GM23338 (cell line): ENCODE results near the gene HSFX2.

ENCODE experiments used
- CREB1 ChIP-seq: fragments of 250-450 bp; sonication (Bioruptor Pico); IDR thresholded peaks from 2 replicates; pipeline ENCODE4 v1.5.0; 2020; ENCODE audit warnings: low read depth, mild to moderate bottlenecking, moderate library complexity
- EZH2 ChIP-seq: fragments of 200-600 bp; sonication (generic); IDR thresholded peaks from one replicate; pipeline ENCODE4 v1.8.0; 2017; ENCODE audit warnings: antibody characterized with exemption, mild to moderate bottlenecking, low read depth; ENCODE audit not compliant: unreplicated experiment
- EZH2phosphoT487 ChIP-seq: fragments of 200-600 bp; sonication (generic); IDR thresholded peaks from one replicate; pipeline ENCODE4 v1.8.1; 2018; ENCODE audit warnings: antibody characterized with exemption; ENCODE audit not compliant: unreplicated experiment
- NANOG ChIP-seq: IDR thresholded peaks from 2 replicates; pipeline ENCODE4 v1.6.1; 2016; ENCODE audit warnings: antibody characterized with exemption, borderline replicate concordance
- POLR2AphosphoS5 ChIP-seq: IDR thresholded peaks from 2 replicates; pipeline ENCODE4 v1.6.1; 2016; ENCODE audit warnings: antibody characterized with exemption, low read depth
- STAT1 ChIP-seq: IDR thresholded peaks from one replicate; pipeline ENCODE4 v1.6.1; 2016; ENCODE audit warnings: antibody characterized with exemption; ENCODE audit not compliant: unreplicated experiment
- ZNF331 ChIP-seq: fragments of 250-450 bp; sonication (Bioruptor Pico); IDR thresholded peaks from 2 replicates; pipeline ENCODE4 v1.5.0; 2020; ENCODE audit warnings: low read depth, mild to moderate bottlenecking, moderate library complexity
- TF ChIP-seq, protein P1 (sequence below), 2 experiments: fragments of 200-600 bp in 1 of 2; sonication (generic) in 1 of 2; conservative IDR thresholded peaks; 2 replicates each; pipeline versions ENCODE4 v1.5.1 to v1.6.1; 2016 to 2017; ENCODE audit warnings: antibody characterized with exemption in 2 of 2, low read depth in 2 of 2, mild to moderate bottlenecking in 2 of 2, moderate library complexity in 1 of 2
- TF ChIP-seq, protein P2 (sequence below): IDR thresholded peaks from one replicate; pipeline ENCODE4 v1.6.1; 2018; ENCODE audit warnings: antibody characterized with exemption; ENCODE audit not compliant: unreplicated experiment
- TF ChIP-seq, protein P3 (sequence below): IDR thresholded peaks from 2 replicates; pipeline ENCODE4 v1.6.1; 2016; ENCODE audit warnings: antibody characterized with exemption

DNA sequence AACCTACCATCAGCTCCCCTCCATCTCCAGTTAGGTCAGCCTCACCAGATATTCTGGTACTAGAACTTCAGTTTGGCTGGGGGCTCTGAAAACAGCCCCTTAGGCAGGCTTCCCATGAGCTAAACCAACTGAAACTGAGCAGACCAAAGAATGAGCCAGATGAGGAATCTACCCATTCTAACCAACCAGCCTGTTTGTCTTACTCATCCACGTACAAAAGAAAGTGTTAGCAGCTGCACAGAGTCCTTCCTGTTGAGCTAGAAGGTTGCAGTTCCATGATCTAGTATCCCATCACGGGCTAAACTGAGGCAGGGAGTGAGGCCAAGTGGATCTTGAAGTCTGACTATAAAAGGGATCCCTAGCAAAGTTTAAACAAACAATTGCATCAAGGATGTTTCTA is 25.3 kb downstream of the HSFX2 start:
- TF ChIP-seq, protein P1, sequence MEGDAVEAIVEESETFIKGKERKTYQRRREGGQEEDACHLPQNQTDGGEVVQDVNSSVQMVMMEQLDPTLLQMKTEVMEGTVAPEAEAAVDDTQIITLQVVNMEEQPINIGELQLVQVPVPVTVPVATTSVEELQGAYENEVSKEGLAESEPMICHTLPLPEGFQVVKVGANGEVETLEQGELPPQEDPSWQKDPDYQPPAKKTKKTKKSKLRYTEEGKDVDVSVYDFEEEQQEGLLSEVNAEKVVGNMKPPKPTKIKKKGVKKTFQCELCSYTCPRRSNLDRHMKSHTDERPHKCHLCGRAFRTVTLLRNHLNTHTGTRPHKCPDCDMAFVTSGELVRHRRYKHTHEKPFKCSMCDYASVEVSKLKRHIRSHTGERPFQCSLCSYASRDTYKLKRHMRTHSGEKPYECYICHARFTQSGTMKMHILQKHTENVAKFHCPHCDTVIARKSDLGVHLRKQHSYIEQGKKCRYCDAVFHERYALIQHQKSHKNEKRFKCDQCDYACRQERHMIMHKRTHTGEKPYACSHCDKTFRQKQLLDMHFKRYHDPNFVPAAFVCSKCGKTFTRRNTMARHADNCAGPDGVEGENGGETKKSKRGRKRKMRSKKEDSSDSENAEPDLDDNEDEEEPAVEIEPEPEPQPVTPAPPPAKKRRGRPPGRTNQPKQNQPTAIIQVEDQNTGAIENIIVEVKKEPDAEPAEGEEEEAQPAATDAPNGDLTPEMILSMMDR (conservative IDR thresholded peaks at IDR 0.05; ENCODE audit: low read depth in 2 of 2): no peak
- TF ChIP-seq EZH2 (no peak), POLR2AphosphoS5 (no peak), STAT1 (no peak), EZH2phosphoT487 (no peak), CREB1 (CRISPR knock-in tag) (no peak), NANOG (no peak), ZNF331 (CRISPR knock-in tag) (no peak)
- TF ChIP-seq, protein P2, sequence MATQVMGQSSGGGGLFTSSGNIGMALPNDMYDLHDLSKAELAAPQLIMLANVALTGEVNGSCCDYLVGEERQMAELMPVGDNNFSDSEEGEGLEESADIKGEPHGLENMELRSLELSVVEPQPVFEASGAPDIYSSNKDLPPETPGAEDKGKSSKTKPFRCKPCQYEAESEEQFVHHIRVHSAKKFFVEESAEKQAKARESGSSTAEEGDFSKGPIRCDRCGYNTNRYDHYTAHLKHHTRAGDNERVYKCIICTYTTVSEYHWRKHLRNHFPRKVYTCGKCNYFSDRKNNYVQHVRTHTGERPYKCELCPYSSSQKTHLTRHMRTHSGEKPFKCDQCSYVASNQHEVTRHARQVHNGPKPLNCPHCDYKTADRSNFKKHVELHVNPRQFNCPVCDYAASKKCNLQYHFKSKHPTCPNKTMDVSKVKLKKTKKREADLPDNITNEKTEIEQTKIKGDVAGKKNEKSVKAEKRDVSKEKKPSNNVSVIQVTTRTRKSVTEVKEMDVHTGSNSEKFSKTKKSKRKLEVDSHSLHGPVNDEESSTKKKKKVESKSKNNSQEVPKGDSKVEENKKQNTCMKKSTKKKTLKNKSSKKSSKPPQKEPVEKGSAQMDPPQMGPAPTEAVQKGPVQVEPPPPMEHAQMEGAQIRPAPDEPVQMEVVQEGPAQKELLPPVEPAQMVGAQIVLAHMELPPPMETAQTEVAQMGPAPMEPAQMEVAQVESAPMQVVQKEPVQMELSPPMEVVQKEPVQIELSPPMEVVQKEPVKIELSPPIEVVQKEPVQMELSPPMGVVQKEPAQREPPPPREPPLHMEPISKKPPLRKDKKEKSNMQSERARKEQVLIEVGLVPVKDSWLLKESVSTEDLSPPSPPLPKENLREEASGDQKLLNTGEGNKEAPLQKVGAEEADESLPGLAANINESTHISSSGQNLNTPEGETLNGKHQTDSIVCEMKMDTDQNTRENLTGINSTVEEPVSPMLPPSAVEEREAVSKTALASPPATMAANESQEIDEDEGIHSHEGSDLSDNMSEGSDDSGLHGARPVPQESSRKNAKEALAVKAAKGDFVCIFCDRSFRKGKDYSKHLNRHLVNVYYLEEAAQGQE: no peak
- TF ChIP-seq, protein P3, sequence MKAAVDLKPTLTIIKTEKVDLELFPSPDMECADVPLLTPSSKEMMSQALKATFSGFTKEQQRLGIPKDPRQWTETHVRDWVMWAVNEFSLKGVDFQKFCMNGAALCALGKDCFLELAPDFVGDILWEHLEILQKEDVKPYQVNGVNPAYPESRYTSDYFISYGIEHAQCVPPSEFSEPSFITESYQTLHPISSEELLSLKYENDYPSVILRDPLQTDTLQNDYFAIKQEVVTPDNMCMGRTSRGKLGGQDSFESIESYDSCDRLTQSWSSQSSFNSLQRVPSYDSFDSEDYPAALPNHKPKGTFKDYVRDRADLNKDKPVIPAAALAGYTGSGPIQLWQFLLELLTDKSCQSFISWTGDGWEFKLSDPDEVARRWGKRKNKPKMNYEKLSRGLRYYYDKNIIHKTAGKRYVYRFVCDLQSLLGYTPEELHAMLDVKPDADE: no peak
